HG02970 (cell line): ENCODE measurements around the gene ATP11B.
"Not testable (repeated sequence)": the region's sequence is repeated elsewhere in the genome, so short reads cannot be mapped to it uniquely, and the experiment has no call there.

Source experiments
- ATAC-seq: cut with Tn5 transposase; IDR thresholded peaks from one replicate; pipeline ENCODE4 v1.9.1; 2021; ENCODE audit warnings: mild to moderate bottlenecking, moderate library complexity, moderate number of reproducible peaks; ENCODE audit not compliant: unreplicated experiment, low FRiP score

Gene ATP11B

DNA sequence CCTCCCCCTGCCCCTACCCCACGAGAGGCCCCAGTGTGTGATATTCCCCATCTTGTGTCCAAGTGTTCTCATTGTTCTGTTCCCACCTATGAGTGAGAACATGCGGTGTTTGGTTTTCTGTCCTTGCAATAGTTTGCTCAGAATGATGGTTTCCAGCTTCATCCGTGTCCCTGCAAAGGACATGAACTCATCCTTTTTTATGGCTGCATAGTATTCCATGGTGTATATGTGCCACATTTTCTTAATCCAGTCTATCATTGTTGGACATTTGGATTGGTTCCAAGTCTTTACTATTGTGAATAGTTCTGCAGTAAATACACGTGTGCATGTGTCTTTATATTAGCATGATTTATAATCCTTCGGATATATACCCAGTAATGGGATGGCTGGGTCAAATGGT lies 29.0 kb downstream of the ATP11B start:
- not testable (repeated sequence) for ATAC-seq

DNA sequence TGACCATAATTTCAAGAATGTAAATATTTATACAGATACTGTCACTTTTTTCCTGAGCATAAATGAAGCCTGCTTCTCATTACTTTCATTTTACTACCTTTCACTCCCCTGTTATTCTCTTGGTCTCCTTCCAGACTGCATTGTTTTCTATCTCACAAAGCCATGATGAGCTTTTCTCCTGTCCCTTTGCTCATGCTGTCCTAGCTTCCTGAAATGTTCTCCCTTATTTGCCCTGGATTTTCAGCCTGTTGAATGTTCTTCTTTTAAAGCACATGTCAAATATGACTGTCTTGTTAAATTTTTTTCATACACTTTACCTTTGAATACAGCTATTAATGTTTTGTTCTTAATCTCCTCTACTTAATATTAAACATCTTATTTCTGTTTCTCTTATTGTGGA lies 31.7 kb downstream of the ATP11B start:
- ATAC-seq, result no peak

DNA sequence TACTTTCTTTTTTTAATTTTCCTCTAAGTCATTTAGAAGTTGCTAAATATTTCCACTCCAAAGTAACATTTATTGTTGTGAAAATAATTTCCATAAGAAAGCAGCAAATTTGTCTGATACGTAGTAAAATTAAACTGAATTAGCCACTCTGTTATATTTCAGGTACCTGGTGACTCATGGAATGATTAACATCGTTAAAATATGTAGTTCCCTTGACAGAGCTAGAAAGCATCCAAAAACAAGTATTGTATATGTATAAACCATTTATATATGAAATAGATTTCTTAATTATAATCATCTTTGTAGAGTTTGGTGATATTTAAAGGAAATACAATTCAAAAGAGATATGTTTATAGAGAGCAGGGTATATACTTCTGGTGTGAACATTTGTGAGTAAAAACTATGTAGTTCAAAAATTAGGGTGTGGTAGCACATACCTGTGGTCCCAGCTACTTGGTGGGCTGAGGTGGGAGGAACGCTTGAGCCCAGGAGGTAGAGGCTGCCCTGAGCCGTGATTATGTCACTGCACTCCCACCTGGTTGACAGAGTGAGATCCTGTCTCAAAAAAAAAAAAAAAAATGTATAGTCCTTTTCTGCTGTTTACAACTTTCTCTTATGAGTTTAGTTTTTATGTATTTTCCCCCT lies 36.6 kb downstream of the ATP11B start:
- ATAC-seq, result no peak

DNA sequence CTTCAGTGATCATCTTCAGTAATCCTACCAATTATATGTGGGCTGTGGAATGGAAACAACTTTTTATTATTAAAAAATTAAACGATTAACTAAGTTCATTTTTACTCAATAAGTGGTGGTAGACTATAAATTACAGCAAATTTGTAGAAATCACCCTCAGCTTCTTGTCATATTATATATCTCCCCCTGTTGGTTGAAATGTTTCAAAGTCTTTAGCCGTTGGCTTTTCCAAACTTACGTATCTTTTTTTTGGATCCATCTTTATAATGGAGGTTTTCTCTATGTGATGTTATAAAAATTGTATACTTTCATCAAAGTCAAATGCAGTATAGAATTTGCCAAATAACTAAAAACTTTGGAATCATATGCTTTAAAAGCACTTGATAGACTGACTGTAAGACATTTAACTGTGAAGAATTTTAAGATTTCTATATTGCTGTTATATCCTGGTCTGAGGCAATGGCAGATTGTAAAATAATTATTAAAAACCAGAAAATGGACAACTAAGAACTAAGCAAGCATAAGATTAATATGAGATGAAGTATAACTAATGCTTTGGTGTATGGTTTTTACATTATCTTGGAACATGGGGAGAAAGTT lies 44.7 kb downstream of the ATP11B start:
- ATAC-seq, result no peak

DNA sequence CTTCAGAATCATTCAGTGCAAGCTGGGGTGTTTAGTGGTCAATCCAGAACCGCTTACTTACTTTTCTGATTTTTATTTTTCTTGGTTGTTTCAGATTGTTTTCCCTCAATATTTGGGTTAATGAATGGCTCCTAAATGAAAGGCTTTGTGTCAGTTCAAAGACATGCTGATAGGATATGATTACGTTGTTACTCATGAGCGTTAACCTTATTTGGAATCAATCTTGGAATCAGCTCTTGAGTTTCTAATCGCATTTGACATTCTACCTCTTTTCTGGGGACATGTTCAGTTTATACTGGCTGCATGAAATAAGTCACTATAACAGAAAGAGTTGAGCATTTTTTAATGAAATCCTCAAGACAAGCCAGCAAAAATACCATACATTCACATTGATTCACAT lies 50.2 kb downstream of the ATP11B start:
- no peak for ATAC-seq

DNA sequence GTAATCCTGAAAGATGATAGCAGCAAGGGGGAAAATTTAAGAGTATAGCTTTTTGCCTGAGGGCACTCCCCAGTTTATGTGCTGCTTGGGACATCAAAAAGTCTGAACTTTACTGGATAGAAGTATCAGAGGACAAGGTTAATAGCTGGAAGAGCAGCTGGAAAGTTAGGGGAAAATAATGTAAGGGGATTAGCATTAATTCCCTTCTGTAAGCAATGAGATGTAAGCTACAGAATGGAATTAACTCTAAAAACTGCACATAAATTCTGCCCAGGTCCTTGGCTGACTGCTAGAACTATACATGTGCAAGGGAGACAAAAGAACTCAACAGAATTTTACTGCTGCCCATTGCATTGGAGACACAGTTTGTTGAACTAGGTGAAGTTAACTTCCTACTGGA lies 55.6 kb downstream of the ATP11B start:
- no peak for ATAC-seq

DNA sequence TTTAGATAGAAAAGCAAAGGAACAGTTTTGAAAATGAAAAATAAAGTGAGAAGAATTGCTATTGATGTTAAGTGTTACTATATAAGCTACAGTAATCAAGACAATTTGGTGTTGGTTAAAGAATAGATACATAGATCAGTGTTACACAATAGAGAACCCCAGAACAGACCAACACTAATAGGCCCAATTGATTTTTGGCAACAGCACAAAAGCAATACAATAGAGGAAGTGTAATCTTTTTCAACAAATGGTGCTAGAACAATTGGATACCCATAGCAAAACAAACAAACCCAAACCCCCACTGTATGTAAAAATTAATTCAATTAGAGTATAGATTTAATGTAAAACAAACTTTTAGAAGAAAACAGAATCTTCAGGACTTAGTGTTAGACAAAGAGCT lies 61.8 kb downstream of the ATP11B start:
- ATAC-seq, result no peak

DNA sequence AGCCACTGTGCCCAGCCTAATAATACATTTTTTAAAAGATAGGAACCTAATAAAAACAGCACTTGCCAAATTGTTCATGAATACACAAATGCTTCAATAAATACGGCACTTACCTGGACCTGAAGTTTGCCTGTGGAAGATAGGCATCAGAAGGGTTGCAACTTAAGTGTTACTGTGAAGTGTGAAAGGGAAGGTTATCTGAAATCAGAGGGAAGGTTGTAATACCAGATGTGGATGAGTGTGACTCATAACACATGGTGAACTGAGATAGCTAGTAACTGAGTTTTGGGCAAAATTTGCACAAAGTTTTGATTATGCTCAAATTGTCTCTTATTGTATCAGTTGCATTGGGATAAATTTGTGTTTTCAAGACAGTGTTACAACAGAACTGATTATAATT lies 68.0 kb downstream of the ATP11B start:
- no peak for ATAC-seq

DNA sequence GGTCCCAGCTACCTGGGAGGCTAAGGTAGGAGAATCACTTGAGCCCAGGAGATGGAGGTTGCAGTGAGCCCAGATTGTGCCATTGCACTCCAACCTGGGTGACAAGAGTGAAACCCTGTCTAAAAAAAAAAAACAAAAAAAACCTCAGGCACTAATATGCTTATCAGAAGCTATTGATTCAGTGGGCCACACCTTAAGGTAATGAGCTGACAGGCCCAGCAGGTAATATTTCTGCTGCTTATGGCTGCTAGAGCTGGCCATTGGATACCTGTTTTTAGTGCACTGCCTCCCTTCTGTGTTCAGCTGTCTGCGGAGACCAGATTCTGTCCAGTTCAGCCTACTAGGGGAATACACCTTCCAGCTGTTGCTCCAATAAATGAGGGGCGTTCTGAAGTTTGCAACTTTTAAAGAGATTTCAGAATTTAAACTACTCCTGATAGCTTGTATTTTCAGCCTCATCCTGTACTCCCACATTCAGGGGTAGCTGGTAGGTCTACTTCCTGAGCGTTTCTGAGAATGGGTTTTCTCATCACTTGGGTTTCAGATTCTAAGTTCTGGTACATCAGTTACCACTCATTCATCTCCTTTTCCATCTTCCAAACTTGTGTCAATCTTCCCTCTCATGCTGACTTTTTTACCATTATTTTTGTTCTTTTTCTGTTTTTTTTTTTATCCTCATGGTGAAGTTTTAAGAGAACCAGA lies 69.0 kb downstream of the ATP11B start:
- no peak for ATAC-seq

DNA sequence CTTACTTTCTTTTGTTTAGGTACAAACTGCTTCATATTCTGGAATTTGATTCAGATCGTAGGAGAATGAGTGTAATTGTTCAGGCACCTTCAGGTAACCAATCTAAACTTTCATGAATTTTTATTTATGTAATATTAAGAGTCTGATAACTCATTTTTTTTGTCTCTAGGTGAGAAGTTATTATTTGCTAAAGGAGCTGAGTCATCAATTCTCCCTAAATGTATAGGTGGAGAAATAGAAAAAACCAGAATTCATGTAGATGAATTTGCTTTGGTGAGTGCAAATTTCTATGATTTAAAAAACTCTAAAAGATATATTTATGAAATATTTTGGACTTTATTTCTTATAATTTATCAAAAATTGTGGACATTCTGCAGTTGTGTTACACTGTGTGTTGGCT lies 75.8 kb downstream of the ATP11B start:
- no peak for ATAC-seq

DNA sequence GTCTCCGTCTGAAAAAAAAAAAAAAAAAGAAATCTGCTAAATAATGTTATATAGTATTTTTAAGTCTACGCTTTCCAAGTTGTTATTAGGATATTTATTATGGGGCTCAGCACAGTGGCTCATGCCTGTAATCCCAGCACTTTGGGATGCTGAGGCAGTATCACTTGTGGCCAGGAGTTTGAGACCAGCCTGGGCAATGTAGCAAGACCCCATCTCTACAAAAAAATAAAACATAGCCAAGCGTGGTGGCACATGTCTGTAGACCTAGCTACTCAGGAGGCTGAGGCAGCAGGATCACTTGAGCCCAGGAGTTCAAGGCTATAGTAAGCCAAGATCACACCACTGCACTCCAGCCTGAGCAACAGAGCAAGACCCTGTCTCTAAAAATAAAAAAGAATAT lies 77.6 kb downstream of the ATP11B start:
- ATAC-seq, result not testable (repeated sequence)

DNA sequence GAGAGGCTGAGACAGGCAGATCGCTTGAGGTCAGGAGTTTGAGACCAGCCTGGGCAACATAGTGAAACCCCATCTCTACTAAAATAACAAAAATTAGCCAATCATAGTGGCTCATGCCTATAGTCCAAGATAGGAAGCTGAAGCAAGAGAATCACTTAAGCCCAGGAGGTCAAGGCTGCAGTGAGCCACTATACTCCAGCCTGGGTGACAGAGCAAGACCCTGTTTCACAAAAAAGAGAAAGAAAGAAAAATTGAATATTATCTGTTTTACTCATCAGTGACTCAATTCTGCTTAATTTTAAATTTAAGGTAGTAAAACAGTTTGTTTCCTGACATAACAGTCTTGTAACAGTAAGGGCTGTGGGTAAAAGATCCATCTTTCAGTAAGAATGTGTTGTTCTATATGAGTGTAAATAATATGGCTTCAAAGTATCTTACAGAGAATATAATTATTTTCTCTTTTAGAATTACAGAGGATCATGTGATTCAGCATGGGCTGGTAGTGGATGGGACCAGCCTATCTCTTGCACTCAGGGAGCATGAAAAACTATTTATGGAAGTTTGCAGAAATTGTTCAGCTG lies 85.8 kb downstream of the ATP11B start:
- ATAC-seq, result no peak

DNA sequence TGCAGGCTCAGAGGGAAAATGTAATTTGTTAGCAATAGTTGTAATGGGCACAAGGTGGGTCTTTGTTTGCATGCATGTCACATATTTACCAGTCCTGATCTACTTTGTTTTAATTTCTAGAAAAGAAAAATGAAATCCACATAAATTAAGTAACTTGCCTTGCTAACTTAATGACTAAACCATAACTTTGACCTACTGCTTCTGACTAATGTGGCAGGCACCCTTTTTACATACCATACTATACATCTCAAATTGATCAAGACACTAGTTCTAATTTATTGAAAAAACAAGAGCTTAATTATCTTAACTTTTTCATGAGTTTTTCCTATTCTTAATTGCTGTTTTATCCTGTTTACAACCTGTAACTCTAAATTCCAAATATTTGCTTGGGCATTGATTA lies 93.2 kb downstream of the ATP11B start:
- ATAC-seq, result no peak

DNA sequence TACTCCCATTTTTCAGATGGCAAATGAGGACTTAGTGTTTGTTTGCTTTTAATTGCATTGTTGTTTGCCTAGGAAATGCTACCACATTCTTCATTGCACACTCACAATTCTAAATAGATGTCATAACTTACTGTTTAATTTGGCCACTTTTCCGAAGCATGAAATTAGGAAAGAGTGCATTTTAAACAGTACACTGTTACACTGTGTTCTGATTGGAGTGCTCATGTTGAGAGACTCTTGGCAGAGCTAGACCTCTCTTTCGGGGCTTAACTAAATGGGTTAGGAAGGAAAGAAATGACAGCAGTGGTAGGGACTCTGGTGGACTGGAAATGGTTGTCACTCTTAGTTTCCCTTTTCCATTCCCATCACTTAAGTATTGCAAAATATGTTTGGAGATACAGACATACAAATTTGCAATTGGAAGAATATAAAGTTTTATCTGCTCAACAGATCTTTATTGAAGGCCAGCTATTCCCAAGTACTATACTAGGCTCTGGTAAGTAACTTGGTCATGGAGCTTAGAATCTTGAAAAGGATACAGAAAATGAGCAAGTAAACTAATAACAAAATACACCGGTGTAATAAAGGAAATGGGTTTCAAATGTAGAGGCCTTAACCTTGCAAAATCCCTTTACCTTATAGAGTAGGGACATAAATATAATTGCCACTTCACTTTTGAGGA lies 96.8 kb downstream of the ATP11B start:
- ATAC-seq, result no peak

DNA sequence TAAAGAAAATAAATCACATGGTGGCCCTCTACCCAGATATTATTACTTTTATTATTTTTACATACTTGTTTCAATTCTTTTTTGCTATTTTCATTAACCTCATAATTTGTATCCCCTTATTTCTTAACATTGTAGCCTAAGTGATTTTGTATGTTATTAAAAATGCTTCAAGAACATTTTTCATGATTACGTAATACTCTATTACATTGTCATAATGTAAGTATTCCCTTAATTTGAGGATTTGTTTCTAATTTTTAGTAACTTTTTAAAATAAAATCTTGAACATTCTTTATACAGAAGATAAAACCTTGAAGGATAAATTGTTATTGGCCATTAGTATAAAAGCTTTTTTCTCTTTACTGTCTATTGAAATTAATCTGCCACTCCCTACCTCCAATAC lies 98.1 kb downstream of the ATP11B start:
- ATAC-seq, result no peak

DNA sequence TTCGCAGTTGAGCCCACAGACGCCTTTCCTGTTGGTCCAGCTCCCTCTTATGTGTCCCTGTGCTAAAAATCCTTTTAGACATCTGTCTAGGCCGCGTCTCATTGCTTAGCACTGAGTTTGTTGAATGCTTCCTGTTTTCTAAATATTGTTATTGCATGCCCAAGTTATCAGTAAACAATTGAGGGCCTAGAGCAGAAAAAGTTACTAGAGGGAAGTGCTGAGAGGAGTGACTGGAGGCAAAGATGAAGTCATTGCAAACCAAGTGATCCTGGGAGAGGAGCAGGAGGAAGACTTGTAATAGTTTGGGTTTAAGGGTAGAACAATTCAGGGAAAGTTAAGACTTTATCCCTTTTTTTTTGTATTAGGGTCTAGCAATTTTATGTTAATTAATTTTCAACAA lies 98.9 kb downstream of the ATP11B start:
- no peak for ATAC-seq

DNA sequence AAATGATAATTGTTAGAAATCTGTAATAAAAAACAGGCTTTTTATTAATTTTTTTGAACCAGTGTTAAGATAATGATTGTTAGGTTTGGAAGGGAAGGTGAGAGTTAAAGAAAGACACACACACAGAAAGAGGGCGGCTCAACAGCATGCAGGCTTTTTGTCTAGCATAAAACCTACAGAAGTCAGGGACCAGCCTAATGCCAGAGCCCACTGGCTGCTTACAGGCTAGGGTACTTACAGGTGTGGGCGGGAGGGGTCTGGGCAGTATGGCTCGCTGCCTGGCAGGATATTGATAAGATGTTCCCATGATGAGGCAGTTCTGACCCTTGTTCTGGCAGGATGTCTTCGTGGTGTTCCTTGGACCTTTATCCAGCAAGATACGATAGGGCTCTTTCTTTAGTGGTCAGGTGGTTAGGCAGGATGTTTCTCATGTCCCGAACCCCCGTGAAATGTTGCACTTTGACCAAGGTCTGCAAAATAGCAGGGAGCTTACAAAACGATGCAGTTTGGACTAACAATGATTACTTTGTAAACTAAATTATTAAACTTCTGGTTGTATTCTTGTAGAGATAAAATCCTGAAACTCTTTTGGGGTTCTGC lies 102.3 kb downstream of the ATP11B start:
- no peak for ATAC-seq

DNA sequence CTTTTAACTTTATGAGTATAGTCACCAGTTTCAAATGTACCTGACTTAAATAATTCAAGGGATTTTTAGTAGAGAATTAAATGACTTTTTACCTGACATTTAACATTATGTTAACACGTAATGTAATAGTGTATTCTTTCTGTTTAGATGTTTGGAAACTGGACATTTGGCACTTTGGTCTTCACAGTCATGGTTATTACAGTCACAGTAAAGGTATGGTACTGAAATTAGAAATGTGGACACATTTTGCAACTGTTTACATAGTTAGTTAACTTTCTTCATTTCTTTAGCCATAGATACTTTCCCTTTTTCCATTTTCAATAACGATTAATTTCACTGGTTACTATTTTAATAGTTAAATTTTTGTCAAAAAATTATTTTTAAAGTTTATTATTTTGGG lies 103.2 kb downstream of the ATP11B start:
- no peak for ATAC-seq

DNA sequence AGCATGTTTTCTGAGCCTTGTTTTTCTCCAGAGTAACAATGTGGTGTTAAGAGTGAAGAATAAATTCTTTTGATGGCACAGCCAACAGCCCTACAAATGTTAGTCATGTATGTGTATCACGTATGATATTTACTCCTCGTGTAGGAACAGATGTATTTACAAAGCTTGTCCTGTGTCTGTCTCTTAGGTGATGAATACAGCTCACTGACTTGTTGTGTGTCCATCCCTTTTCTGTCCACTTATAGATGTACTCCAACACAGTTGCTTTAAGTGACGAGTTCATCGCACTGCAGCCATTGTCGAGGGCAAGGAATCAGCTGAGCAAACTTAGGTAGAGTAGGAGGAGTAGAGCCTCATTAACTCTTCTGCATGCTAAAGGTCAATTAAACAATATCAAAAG lies 108.9 kb downstream of the ATP11B start:
- no peak for ATAC-seq

DNA sequence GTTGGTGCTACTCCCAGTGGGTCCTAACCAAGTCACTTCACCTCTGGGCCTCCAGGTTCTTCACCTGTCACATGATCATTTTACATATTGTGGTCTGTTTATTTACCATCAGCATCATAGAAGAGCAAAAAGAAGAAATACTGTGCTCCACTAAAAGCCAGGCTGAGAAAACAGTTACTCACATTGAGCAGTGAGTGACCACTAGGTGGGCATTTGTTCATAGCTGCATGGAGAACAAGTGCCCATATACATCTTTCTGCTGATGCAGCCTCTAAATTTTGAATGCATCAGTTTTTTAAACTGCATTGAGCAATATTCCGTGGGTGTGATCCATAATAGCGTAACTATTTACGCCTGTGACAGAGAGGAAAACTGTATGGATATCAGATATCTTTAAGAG lies 110.9 kb downstream of the ATP11B start:
- ATAC-seq, result no peak

DNA sequence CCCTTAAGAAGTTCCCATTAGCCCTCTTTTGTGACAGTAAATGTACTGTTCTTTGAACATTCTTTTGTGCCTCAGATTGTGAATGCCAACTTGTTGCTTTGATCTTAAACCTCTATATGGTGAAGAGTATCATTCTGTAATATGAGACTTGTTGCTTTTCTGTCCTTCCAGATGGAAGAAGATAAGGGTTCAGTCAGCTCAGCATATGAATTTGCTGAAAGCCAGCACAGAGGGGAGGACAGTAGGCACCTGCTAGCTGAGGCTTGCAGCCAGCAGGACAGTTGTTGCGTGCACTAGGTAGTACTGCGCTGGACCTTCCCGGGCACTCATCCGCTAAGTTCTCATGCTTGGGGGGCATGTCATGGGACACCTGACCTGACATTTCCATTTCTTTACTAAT lies 112.3 kb downstream of the ATP11B start:
- no peak for ATAC-seq
